Measurements from ENCODE around the gene PRAMEF8. TPM values are rescaled to one million over a fixed set of nuclear protein-coding genes. Genes with fewer than 3 reads are reported as not detected.
A peak's percentile ranks its signal among the peaks of the same experiment; 100 is the strongest.
"Not testable (repeated sequence)": the region's sequence is repeated elsewhere in the genome, so short reads cannot be mapped to it uniquely, and the experiment has no call there.

The PRAMEF8 gene
- total and polyA plus RNA-seq, 2 experiments from 2014 or later = not detected

- not testable (repeated sequence) for H3K27me3 Mint-ChIP-seq (ENCODE audit: insufficient read depth, low read depth, poor library complexity); H3K36me3 ChIP-seq (ENCODE audit: insufficient read depth); H3K27ac Mint-ChIP-seq; H3K4me2 ChIP-seq; H2AFZ ChIP-seq; H4K20me1 ChIP-seq (replicated peaks; ENCODE audit: insufficient read depth); ATAC-seq; H3K27ac ChIP-seq (ENCODE audit: low read depth); H3K27me3 ChIP-seq (ENCODE audit: insufficient read depth); H3K4me3 Mint-ChIP-seq; H3K9me3 Mint-ChIP-seq; DNase-seq (ENCODE audit: low spot score); H3F3A ChIP-seq (replicated peaks; ENCODE audit: low read depth); H3K9me2 ChIP-seq (ENCODE audit: insufficient read depth); H3K4me1 Mint-ChIP-seq; H3K36me3 Mint-ChIP-seq (ENCODE audit: low read depth); H3K79me2 ChIP-seq (replicated peaks; ENCODE audit: insufficient read depth); H3K4me1 ChIP-seq (ENCODE audit: insufficient read depth); H3K4me3 ChIP-seq
Observed at GRCh38 chr1:13289030-13289429, 4.1 kb upstream of the PRAMEF8 start.

DNA sequence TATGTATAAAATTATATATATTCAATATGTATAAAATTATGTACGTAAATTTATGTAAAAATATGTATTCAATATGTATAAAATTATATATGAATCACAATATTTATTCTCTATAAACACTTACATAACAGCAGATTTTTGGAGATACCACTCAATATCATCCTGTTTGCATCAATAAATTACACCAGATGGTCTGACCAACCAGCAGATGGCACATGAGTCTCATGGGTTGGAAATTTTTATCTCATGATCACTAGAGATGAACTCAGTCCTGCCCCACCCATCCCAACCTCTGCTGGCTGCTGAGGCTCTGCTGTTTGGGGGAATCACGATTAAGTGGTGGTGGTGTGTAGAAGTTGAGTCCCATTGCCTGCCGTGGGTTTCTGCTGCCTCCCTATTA, 5.3 kb downstream of the PRAMEF8 start:
- not testable (repeated sequence) for H3K4me3 Mint-ChIP-seq; H3K27me3 ChIP-seq (ENCODE audit: insufficient read depth); H3K4me1 ChIP-seq (ENCODE audit: insufficient read depth); DNase-seq (ENCODE audit: low spot score); H3K36me3 ChIP-seq (ENCODE audit: insufficient read depth); H3K27ac Mint-ChIP-seq; H2AFZ ChIP-seq; H3K4me3 ChIP-seq; H3F3A ChIP-seq (replicated peaks; ENCODE audit: low read depth); H3K9me2 ChIP-seq (ENCODE audit: insufficient read depth); ATAC-seq; H3K79me2 ChIP-seq (replicated peaks; ENCODE audit: insufficient read depth); H4K20me1 ChIP-seq (replicated peaks; ENCODE audit: insufficient read depth); H3K27ac ChIP-seq (ENCODE audit: low read depth); H3K4me1 Mint-ChIP-seq; H3K36me3 Mint-ChIP-seq (ENCODE audit: low read depth); H3K27me3 Mint-ChIP-seq (ENCODE audit: insufficient read depth, low read depth, poor library complexity); H3K9me3 Mint-ChIP-seq; H3K4me2 ChIP-seq

DNA sequence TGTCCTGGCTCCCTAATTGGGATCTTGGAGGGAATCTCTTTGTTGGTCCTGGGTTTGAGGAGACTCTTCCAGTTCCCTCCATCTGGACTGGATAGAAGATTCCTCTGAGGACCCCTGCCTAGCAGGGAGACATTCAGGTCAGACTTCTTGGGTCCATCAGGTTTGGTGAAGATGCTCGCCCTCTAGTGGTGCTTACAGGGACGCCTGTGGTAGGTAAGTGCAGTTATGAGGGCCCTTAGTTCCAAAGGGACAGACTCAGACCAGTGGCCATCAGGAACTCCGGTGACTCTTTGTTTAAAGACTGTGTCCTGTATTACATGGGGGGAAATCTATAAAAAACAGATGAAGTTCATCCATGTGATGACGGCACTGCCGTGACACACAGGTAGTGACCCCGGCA, 7.9 kb downstream of the PRAMEF8 start:
- H3K4me1 Mint-ChIP-seq; H3K36me3 ChIP-seq (ENCODE audit: insufficient read depth); H3K27me3 ChIP-seq (ENCODE audit: insufficient read depth); H3K9me2 ChIP-seq (ENCODE audit: insufficient read depth); H3K4me3 Mint-ChIP-seq; H4K20me1 ChIP-seq (replicated peaks; ENCODE audit: insufficient read depth); H2AFZ ChIP-seq; H3K79me2 ChIP-seq (replicated peaks; ENCODE audit: insufficient read depth); H3K9me3 Mint-ChIP-seq; H3K4me1 ChIP-seq (ENCODE audit: insufficient read depth); H3K4me3 ChIP-seq; H3K36me3 Mint-ChIP-seq (ENCODE audit: low read depth); H3K27ac ChIP-seq (ENCODE audit: low read depth); H3F3A ChIP-seq (replicated peaks; ENCODE audit: low read depth); H3K27ac Mint-ChIP-seq; ATAC-seq; H3K27me3 Mint-ChIP-seq (ENCODE audit: insufficient read depth, low read depth, poor library complexity); H3K4me2 ChIP-seq: not testable (repeated sequence)
- peak; percentile 0 for DNase-seq (ENCODE audit: low spot score)

GRCh38 chr1:13265124-13265523, 19.8 kb downstream of the PRAMEF8 start:
- H3K27ac Mint-ChIP-seq; H3K4me3 Mint-ChIP-seq; H3K36me3 ChIP-seq (ENCODE audit: insufficient read depth); H3K4me2 ChIP-seq; H3K36me3 Mint-ChIP-seq (ENCODE audit: low read depth); H3K4me3 ChIP-seq; H3F3A ChIP-seq (replicated peaks; ENCODE audit: low read depth); H3K27ac ChIP-seq (ENCODE audit: low read depth); ATAC-seq; H3K79me2 ChIP-seq (replicated peaks; ENCODE audit: insufficient read depth); H3K27me3 ChIP-seq (ENCODE audit: insufficient read depth); H3K9me3 Mint-ChIP-seq; DNase-seq (ENCODE audit: low spot score); H3K4me1 Mint-ChIP-seq; H4K20me1 ChIP-seq (replicated peaks; ENCODE audit: insufficient read depth); H3K4me1 ChIP-seq (ENCODE audit: insufficient read depth); H3K9me2 ChIP-seq (ENCODE audit: insufficient read depth); H3K27me3 Mint-ChIP-seq (ENCODE audit: insufficient read depth, low read depth, poor library complexity); H2AFZ ChIP-seq: not testable (repeated sequence)

DNA sequence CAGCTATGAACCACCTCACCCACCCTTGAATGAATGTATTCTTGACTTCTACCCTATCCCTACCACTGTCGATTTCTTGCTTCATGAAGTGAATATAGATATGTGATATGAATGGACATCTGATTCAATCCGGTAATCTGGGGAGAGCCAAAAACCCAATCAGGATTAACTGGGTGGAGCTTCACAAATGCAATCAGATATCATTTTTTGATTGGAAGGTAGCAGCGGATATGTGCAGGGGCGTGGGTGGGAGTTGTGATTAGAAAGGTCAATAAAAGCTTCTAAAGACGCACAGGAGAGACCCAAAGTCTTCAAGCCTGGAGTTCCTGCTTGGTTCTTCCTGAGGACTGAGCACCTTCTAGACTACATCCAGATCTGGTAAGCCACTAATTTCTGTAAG, 31.0 kb downstream of the PRAMEF8 start, which contains the start of gene PRAMEF5:
TSS of gene PRAMEF5 (plus strand) at position 301 of the 400 bp plus-strand sequence. CDS start 5,071 bp downstream, outside the sequence.
- H3K4me2 ChIP-seq; H3K36me3 ChIP-seq (ENCODE audit: insufficient read depth); H3K79me2 ChIP-seq (replicated peaks; ENCODE audit: insufficient read depth); H3K27ac Mint-ChIP-seq; H3K36me3 Mint-ChIP-seq (ENCODE audit: low read depth); H3K27ac ChIP-seq (ENCODE audit: low read depth); H2AFZ ChIP-seq; H3K4me1 Mint-ChIP-seq; H3K4me3 ChIP-seq; H3F3A ChIP-seq (replicated peaks; ENCODE audit: low read depth); H4K20me1 ChIP-seq (replicated peaks; ENCODE audit: insufficient read depth); H3K27me3 Mint-ChIP-seq (ENCODE audit: insufficient read depth, low read depth, poor library complexity); H3K9me3 Mint-ChIP-seq; H3K27me3 ChIP-seq (ENCODE audit: insufficient read depth); H3K4me1 ChIP-seq (ENCODE audit: insufficient read depth); DNase-seq (ENCODE audit: low spot score); H3K4me3 Mint-ChIP-seq; ATAC-seq; H3K9me2 ChIP-seq (ENCODE audit: insufficient read depth): not testable (repeated sequence)

GRCh38 chr1:13247122-13247521, 37.8 kb downstream of the PRAMEF8 start:
- not testable (repeated sequence) for H4K20me1 ChIP-seq (replicated peaks; ENCODE audit: insufficient read depth); DNase-seq (ENCODE audit: low spot score); H3K4me3 Mint-ChIP-seq; H3K4me1 Mint-ChIP-seq; H3K4me3 ChIP-seq; H3K27ac Mint-ChIP-seq; H3F3A ChIP-seq (replicated peaks; ENCODE audit: low read depth); H3K9me2 ChIP-seq (ENCODE audit: insufficient read depth); H2AFZ ChIP-seq; H3K27me3 Mint-ChIP-seq (ENCODE audit: insufficient read depth, low read depth, poor library complexity); H3K79me2 ChIP-seq (replicated peaks; ENCODE audit: insufficient read depth); H3K27ac ChIP-seq (ENCODE audit: low read depth); H3K27me3 ChIP-seq (ENCODE audit: insufficient read depth); H3K4me1 ChIP-seq (ENCODE audit: insufficient read depth); H3K4me2 ChIP-seq; ATAC-seq; H3K36me3 ChIP-seq (ENCODE audit: insufficient read depth)
- peaks cover 28% of the 10 kb centered on the region for H3K36me3 Mint-ChIP-seq (ENCODE audit: low read depth)
- peaks cover 51% of the 10 kb centered on the region for H3K9me3 Mint-ChIP-seq

DNA sequence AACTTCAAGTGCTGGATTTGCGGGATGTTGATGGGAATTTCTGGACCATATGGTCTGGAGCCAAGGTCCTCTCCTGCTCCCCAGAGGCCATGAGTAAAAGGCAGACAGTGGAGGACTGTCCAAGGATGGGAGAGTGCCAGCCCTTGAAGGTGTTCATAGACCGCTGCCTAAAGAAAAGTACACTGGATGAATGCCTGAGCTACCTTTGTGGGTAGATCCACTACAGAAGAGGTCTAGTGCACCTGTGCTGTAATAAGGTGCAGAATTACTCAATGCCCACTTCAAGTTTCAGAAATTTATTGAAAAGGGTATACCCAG, 38.4 kb downstream of the PRAMEF8 start:
- Mint-ChIP-seq H3K36me3 (ENCODE audit: low read depth) (peaks cover 31% of the 10 kb centered on the region), H3K9me3 (peaks cover 57% of the 10 kb centered on the region)
- not testable (repeated sequence) for H3K27ac ChIP-seq (ENCODE audit: low read depth); H3K4me1 Mint-ChIP-seq; DNase-seq (ENCODE audit: low spot score); H3K4me1 ChIP-seq (ENCODE audit: insufficient read depth); H2AFZ ChIP-seq; H3K27ac Mint-ChIP-seq; H4K20me1 ChIP-seq (replicated peaks; ENCODE audit: insufficient read depth); H3K27me3 Mint-ChIP-seq (ENCODE audit: insufficient read depth, low read depth, poor library complexity); H3K9me2 ChIP-seq (ENCODE audit: insufficient read depth); H3K4me3 ChIP-seq; H3F3A ChIP-seq (replicated peaks; ENCODE audit: low read depth); H3K4me2 ChIP-seq; H3K79me2 ChIP-seq (replicated peaks; ENCODE audit: insufficient read depth); H3K27me3 ChIP-seq (ENCODE audit: insufficient read depth); H3K4me3 Mint-ChIP-seq; ATAC-seq; H3K36me3 ChIP-seq (ENCODE audit: insufficient read depth)

All from GM23338 (cell line).